Right ventricle myocardium superior (tissue), 1 donor: ENCODE data around the gene BACH2. TPM values are rescaled to one million over a fixed set of nuclear protein-coding genes. Genes with fewer than 3 reads are reported as not detected.
"Not testable (repeated sequence)": the region's sequence is repeated elsewhere in the genome, so short reads cannot be mapped to it uniquely, and the experiment has no call there.

Experiments used
- ATAC-seq: fragments of 200-7000 bp; cut with Tn5 transposase; one replicate; pipeline ENCODE4 v1.9.1; 2020; ENCODE audit warnings: mild to moderate bottlenecking; ENCODE audit not compliant: poor library complexity
- DNase-seq: peaks from one replicate; pipeline ENCODE4 v3.0.0-alpha.2; 2020
- intact Hi-C: fragments of 100-400 bp; cut with DNase I; formaldehyde crosslinking; loops from one replicate; pipeline ENCODE4 v1.11.2; 2022
- long read RNA-seq: library from polyadenylated mRNA; unstranded; transcript quantifications from one replicate; pipeline ENCODE4 v2.0.0, GENCODE V29; 2021
- total RNA-seq: library from RNA; stranded (reverse); fragmentation: NEBNext Ultra II Directional; extraction: Animal tissue kit (Norgen Biotek cat#: 25700); gene quantifications from one replicate; pipeline ENCODE4 v1.2.1, GENCODE V29; 2021
- donor health status: DM: no; HTN: yes; CAD: no; lungs with severe emphysema.

BACH2 gene
- total RNA-seq: 1.9 TPM
- long read RNA-seq: 0 reads

- peak; percentile 74 for ATAC-seq
- peak; percentile 95 for DNase-seq
- intact Hi-C loops: loop anchor here (5.0 kb wide), 2 partner anchors 96 to 324 kb away; no protein-coding TSS in a partner anchor
Measured at GRCh38 chr6:90296341-90297114, at the start of gene BACH2. TSS of gene BACH2 (minus strand) at chr6:90296843. CDS start at chr6:90008844, 287,999 bp downstream.

GRCh38 chr6:90343576-90343975, 46.9 kb upstream of the BACH2 start:
- no peak for DNase-seq

GRCh38 chr6:90338409-90338808, 41.8 kb upstream of the BACH2 start:
- DNase-seq (no peak), ATAC-seq (no peak)
- intact Hi-C loops: no loop called here

More at GRCh38 chr6:90343576-90343975, 46.9 kb upstream of the BACH2 start:
- intact Hi-C loops: no loop called here
- ATAC-seq: no peak

GRCh38 chr6:90336388-90336947, 39.8 kb upstream of the BACH2 start:
- intact Hi-C loops: no loop called here
- no peak for ATAC-seq
- no peak for DNase-seq

GRCh38 chr6:90333928-90334327, 37.3 kb upstream of the BACH2 start:
- intact Hi-C loops: no loop called here
- ATAC-seq: no peak
- no peak for DNase-seq

- DNase-seq, intact Hi-C loops, ATAC-seq: not testable (repeated sequence)
Measured at GRCh38 chr6:90332978-90333543, 36.4 kb upstream of the BACH2 start.

- no peak for DNase-seq
- no peak for ATAC-seq
- intact Hi-C loops: no loop called here
Measured at GRCh38 chr6:90329386-90330077, 32.9 kb upstream of the BACH2 start.

- ATAC-seq (no peak), DNase-seq (no peak)
- intact Hi-C loops: no loop called here
Measured at GRCh38 chr6:90328004-90328403, 31.4 kb upstream of the BACH2 start.

- no peak for ATAC-seq
Measured at GRCh38 chr6:90326404-90327057, 29.9 kb upstream of the BACH2 start.

GRCh38 chr6:90323706-90324105, 27.1 kb upstream of the BACH2 start:
- no peak for DNase-seq
- intact Hi-C loops: no loop called here
- no peak for ATAC-seq

More at GRCh38 chr6:90326404-90327057, 29.9 kb upstream of the BACH2 start:
- DNase-seq: no peak
- intact Hi-C loops: no loop called here

- intact Hi-C loops: no loop called here
- ATAC-seq (no peak), DNase-seq (no peak)
Measured at GRCh38 chr6:90322976-90323474, 26.4 kb upstream of the BACH2 start.

- ATAC-seq (no peak), DNase-seq (no peak)
- intact Hi-C loops: no loop called here
Measured at GRCh38 chr6:90319979-90320685, 23.5 kb upstream of the BACH2 start.

GRCh38 chr6:90319044-90319443, 22.4 kb upstream of the BACH2 start:
- ATAC-seq: no peak
- DNase-seq: no peak
- intact Hi-C loops: no loop called here

GRCh38 chr6:90315986-90316385, 19.3 kb upstream of the BACH2 start:
- ATAC-seq: no peak
- no peak for DNase-seq
- intact Hi-C loops: no loop called here

- ATAC-seq (no peak), DNase-seq (no peak)
- intact Hi-C loops: no loop called here
Measured at GRCh38 chr6:90315354-90315950, 18.8 kb upstream of the BACH2 start.

GRCh38 chr6:90314514-90314913, 17.9 kb upstream of the BACH2 start:
- intact Hi-C loops: no loop called here

GRCh38 chr6:90311569-90311968, 14.9 kb upstream of the BACH2 start:
- intact Hi-C loops: no loop called here
- DNase-seq: no peak
- ATAC-seq: no peak

More at GRCh38 chr6:90314514-90314913, 17.9 kb upstream of the BACH2 start:
- no peak for DNase-seq
- no peak for ATAC-seq
